ENCODE measurements around the gene MYO7A. TPM values are rescaled to one million over a fixed set of nuclear protein-coding genes. Genes with fewer than 3 reads are reported as not detected.

The MYO7A gene
- total and polyA plus RNA-seq, 2 of the 8 experiments (the other 6 are each of a cell fraction or from before 2014, with no cell fraction given): 1.5 to 1.9 TPM

DNA sequence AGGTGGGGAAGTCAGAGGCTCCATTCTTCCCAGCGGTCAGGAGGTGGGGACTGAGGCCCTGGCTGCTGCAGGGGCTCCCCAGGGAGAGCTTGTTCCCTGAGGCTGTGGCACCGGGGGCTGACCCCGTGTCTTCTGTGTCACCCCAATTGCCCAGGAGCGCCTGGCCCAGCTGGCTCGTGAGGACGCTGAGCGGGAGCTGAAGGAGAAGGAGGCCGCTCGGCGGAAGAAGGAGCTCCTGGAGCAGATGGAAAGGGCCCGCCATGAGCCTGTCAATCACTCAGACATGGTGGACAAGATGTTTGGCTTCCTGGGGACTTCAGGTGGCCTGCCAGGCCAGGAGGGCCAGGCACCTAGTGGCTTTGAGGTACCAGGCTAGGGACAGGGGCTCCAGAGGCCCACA lies 53.2 kb downstream of the MYO7A start (continued):
- TF ChIP-seq, protein P1, sequence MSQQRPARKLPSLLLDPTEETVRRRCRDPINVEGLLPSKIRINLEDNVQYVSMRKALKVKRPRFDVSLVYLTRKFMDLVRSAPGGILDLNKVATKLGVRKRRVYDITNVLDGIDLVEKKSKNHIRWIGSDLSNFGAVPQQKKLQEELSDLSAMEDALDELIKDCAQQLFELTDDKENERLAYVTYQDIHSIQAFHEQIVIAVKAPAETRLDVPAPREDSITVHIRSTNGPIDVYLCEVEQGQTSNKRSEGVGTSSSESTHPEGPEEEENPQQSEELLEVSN (IDR thresholded peaks at IDR 0.05): no peak
- no peak for TF ChIP-seq EGR1 (IDR thresholded peaks at IDR 0.05; ENCODE audit: borderline replicate concordance, low read depth, low read length)
- no peak for TF ChIP-seq CHD2 (IDR thresholded peaks at IDR 0.05; ENCODE audit: low read length)
